ENCODE results near the gene MED4.

Gene MED4

GRCh38 chr13:48116808-48117207 is 21.9 kb upstream of the MED4 start:
- Histone ChIP-seq H3K27ac (ENCODE audit: low read depth, low read length) (no peak overlapping the region), H3K27me3 (ENCODE audit: control insufficient read depth, insufficient read depth, low read length) (no peaks in the 10 kb centered on the region), H3K36me3 (ENCODE audit: control insufficient read depth, insufficient read depth, low read length) (no peaks in the 10 kb centered on the region), H3K4me1 (ENCODE audit: control insufficient read depth, insufficient read depth, low read length) (peaks cover 2% of the 10 kb centered on the region), H3K9ac (ENCODE audit: low read length) (no peak overlapping the region), H3K4me3 (ENCODE audit: low read length) (no peak overlapping the region)

- H3K9ac ChIP-seq (ENCODE audit: low read length) = no peak overlapping the region
- no peak overlapping the region for H3K4me3 ChIP-seq (ENCODE audit: low read length)
- H3K27me3 ChIP-seq (ENCODE audit: control insufficient read depth, insufficient read depth, low read length) = no peaks in the 10 kb centered on the region
- H3K4me1 ChIP-seq (ENCODE audit: control insufficient read depth, insufficient read depth, low read length) = no peaks in the 10 kb centered on the region
- H3K27ac ChIP-seq (ENCODE audit: low read depth, low read length) = no peak overlapping the region
- H3K36me3 ChIP-seq (ENCODE audit: control insufficient read depth, insufficient read depth, low read length) = no peaks in the 10 kb centered on the region
Observed at GRCh38 chr13:48113756-48114130, 18.8 kb upstream of the MED4 start.

- Histone ChIP-seq H3K9ac (ENCODE audit: low read length) (no peak overlapping the region), H3K4me1 (ENCODE audit: control insufficient read depth, insufficient read depth, low read length) (no peaks in the 10 kb centered on the region), H3K36me3 (ENCODE audit: control insufficient read depth, insufficient read depth, low read length) (no peaks in the 10 kb centered on the region), H3K27me3 (ENCODE audit: control insufficient read depth, insufficient read depth, low read length) (no peaks in the 10 kb centered on the region), H3K4me3 (ENCODE audit: low read length) (no peak overlapping the region), H3K27ac (ENCODE audit: low read depth, low read length) (no peak overlapping the region)
Observed at GRCh38 chr13:48112896-48113755, 18.2 kb upstream of the MED4 start.

- no peak overlapping the region for H3K9ac ChIP-seq (ENCODE audit: low read length)
- no peaks in the 10 kb centered on the region for H3K27me3 ChIP-seq (ENCODE audit: control insufficient read depth, insufficient read depth, low read length)
- no peaks in the 10 kb centered on the region for H3K36me3 ChIP-seq (ENCODE audit: control insufficient read depth, insufficient read depth, low read length)
- no peaks in the 10 kb centered on the region for H3K4me1 ChIP-seq (ENCODE audit: control insufficient read depth, insufficient read depth, low read length)
- no peak overlapping the region for H3K27ac ChIP-seq (ENCODE audit: low read depth, low read length)
- H3K4me3 ChIP-seq (ENCODE audit: low read length) = no peak overlapping the region
Observed at GRCh38 chr13:48110931-48111721, 16.2 kb upstream of the MED4 start.

GRCh38 chr13:48110132-48110868 is 15.4 kb upstream of the MED4 start:
- Histone ChIP-seq H3K9ac (ENCODE audit: low read length) (no peak overlapping the region), H3K27me3 (ENCODE audit: control insufficient read depth, insufficient read depth, low read length) (no peaks in the 10 kb centered on the region), H3K4me1 (ENCODE audit: control insufficient read depth, insufficient read depth, low read length) (no peaks in the 10 kb centered on the region), H3K27ac (ENCODE audit: low read depth, low read length) (no peak overlapping the region), H3K4me3 (ENCODE audit: low read length) (no peak overlapping the region), H3K36me3 (ENCODE audit: control insufficient read depth, insufficient read depth, low read length) (no peaks in the 10 kb centered on the region)

GRCh38 chr13:48108106-48108505 is 13.2 kb upstream of the MED4 start:
- Histone ChIP-seq H3K36me3 (ENCODE audit: control insufficient read depth, insufficient read depth, low read length) (no peaks in the 10 kb centered on the region), H3K27me3 (ENCODE audit: control insufficient read depth, insufficient read depth, low read length) (no peaks in the 10 kb centered on the region), H3K4me1 (ENCODE audit: control insufficient read depth, insufficient read depth, low read length) (no peaks in the 10 kb centered on the region), H3K9ac (ENCODE audit: low read length) (no peak overlapping the region), H3K4me3 (ENCODE audit: low read length) (no peak overlapping the region), H3K27ac (ENCODE audit: low read depth, low read length) (no peak overlapping the region)

- Histone ChIP-seq H3K4me3 (ENCODE audit: low read length) (no peak overlapping the region), H3K27me3 (ENCODE audit: control insufficient read depth, insufficient read depth, low read length) (no peaks in the 10 kb centered on the region), H3K4me1 (ENCODE audit: control insufficient read depth, insufficient read depth, low read length) (peaks cover 14% of the 10 kb centered on the region), H3K27ac (ENCODE audit: low read depth, low read length) (no peak overlapping the region), H3K9ac (ENCODE audit: low read length) (no peak overlapping the region), H3K36me3 (ENCODE audit: control insufficient read depth, insufficient read depth, low read length) (no peaks in the 10 kb centered on the region)
Observed at GRCh38 chr13:48097793-48098192, 2.9 kb upstream of the MED4 start.

- Histone ChIP-seq H3K27me3 (ENCODE audit: control insufficient read depth, insufficient read depth, low read length) (no peaks in the 10 kb centered on the region), H3K36me3 (ENCODE audit: control insufficient read depth, insufficient read depth, low read length) (no peaks in the 10 kb centered on the region), H3K4me1 (ENCODE audit: control insufficient read depth, insufficient read depth, low read length) (peaks cover 16% of the 10 kb centered on the region), H3K4me3 (ENCODE audit: low read length) (no peak overlapping the region), H3K27ac (ENCODE audit: low read depth, low read length) (no peak overlapping the region), H3K9ac (ENCODE audit: low read length) (no peak overlapping the region)
Observed at GRCh38 chr13:48096670-48097069, 1.8 kb upstream of the MED4 start.

- peaks cover 16% of the 10 kb centered on the region for H3K4me1 ChIP-seq (ENCODE audit: control insufficient read depth, insufficient read depth, low read length)
- H3K27ac ChIP-seq (ENCODE audit: low read depth, low read length) = peak overlapping the region; percentile 74
- H3K36me3 ChIP-seq (ENCODE audit: control insufficient read depth, insufficient read depth, low read length) = no peaks in the 10 kb centered on the region
- H3K4me3 ChIP-seq (ENCODE audit: low read length) = peak overlapping the region; percentile 90
- no peaks in the 10 kb centered on the region for H3K27me3 ChIP-seq (ENCODE audit: control insufficient read depth, insufficient read depth, low read length)
- H3K9ac ChIP-seq (ENCODE audit: low read length) = peak overlapping the region; percentile 91
Observed at GRCh38 chr13:48094404-48094780, 512 bp downstream of the MED4 start.

- Histone ChIP-seq H3K36me3 (ENCODE audit: control insufficient read depth, insufficient read depth, low read length) (no peaks in the 10 kb centered on the region), H3K9ac (ENCODE audit: low read length) (no peak overlapping the region), H3K4me3 (ENCODE audit: low read length) (peak overlapping the region; percentile 90), H3K27ac (ENCODE audit: low read depth, low read length) (no peak overlapping the region), H3K4me1 (ENCODE audit: control insufficient read depth, insufficient read depth, low read length) (peaks cover 16% of the 10 kb centered on the region), H3K27me3 (ENCODE audit: control insufficient read depth, insufficient read depth, low read length) (no peaks in the 10 kb centered on the region)
Observed at GRCh38 chr13:48093588-48093987, 1.3 kb downstream of the MED4 start.

GRCh38 chr13:48086272-48086671 is 8.6 kb downstream of the MED4 start:
- Histone ChIP-seq H3K9ac (ENCODE audit: low read length) (no peak overlapping the region), H3K27me3 (ENCODE audit: control insufficient read depth, insufficient read depth, low read length) (no peaks in the 10 kb centered on the region), H3K36me3 (ENCODE audit: control insufficient read depth, insufficient read depth, low read length) (peaks cover 9% of the 10 kb centered on the region), H3K4me1 (ENCODE audit: control insufficient read depth, insufficient read depth, low read length) (no peaks in the 10 kb centered on the region), H3K4me3 (ENCODE audit: low read length) (no peak overlapping the region), H3K27ac (ENCODE audit: low read depth, low read length) (no peak overlapping the region)

GRCh38 chr13:48081739-48082138 is 13.2 kb downstream of the MED4 start:
- H3K36me3 ChIP-seq (ENCODE audit: control insufficient read depth, insufficient read depth, low read length) = peaks cover 22% of the 10 kb centered on the region
- H3K27me3 ChIP-seq (ENCODE audit: control insufficient read depth, insufficient read depth, low read length) = no peaks in the 10 kb centered on the region
- no peak overlapping the region for H3K9ac ChIP-seq (ENCODE audit: low read length)
- no peak overlapping the region for H3K27ac ChIP-seq (ENCODE audit: low read depth, low read length)
- no peaks in the 10 kb centered on the region for H3K4me1 ChIP-seq (ENCODE audit: control insufficient read depth, insufficient read depth, low read length)
- no peak overlapping the region for H3K4me3 ChIP-seq (ENCODE audit: low read length)
